AG04450 (cell line): ENCODE measurements around the gene ACIN1. TPM values are rescaled to one million over a fixed set of nuclear protein-coding genes. Genes with fewer than 3 reads are reported as not detected.

Experiments used
- CTCF ChIA-PET: fragments of 300-600, 350-600 bp; formaldehyde crosslinking; extraction: SDS; loops from one replicate; lab custom pipeline; 2022; ENCODE audit warnings: antibody characterized with exemption, inconsistent platforms; lab: Charles Lee
- POLR2A ChIA-PET: fragments of 350-600 bp; formaldehyde crosslinking; extraction: SDS; loops from one replicate; lab custom pipeline; 2021; ENCODE audit warnings: antibody characterized with exemption, inconsistent platforms; lab: Yijun Ruan, JAX
- DNase-seq: peaks from one replicate; pipeline ENCODE4 v3.0.0-alpha.2; 2011; ENCODE audit warnings: low read depth, low spot score
- H3K27ac ChIP-seq: one replicate; pipeline ENCODE4 v1.5.1; 2012; ENCODE audit warnings: low read depth, low read length, control low read depth
- H3K27me3 ChIP-seq: one replicate; pipeline ENCODE4 v1.6.0; 2012; ENCODE audit warnings: low read length; ENCODE audit not compliant: control insufficient read depth, insufficient read depth
- H3K4me3 ChIP-seq: 2 replicates; pipeline ENCODE4 v1.5.1; 2011; ENCODE audit warnings: mild to moderate bottlenecking, low read depth, low read length, control low read depth
- H3K9me3 ChIP-seq: 2 replicates; pipeline ENCODE4 v1.5.1; 2012; ENCODE audit warnings: low read length; ENCODE audit not compliant: control insufficient read depth, insufficient read depth
- polyA plus RNA-seq: library from polyadenylated mRNA; depleted of rRNA; stranded (reverse); fragments of >200 nt; gene quantifications from 2 replicates; pipeline ENCODE4 v1.2.3, GENCODE V29; 2011
- TF ChIP-seq, protein P1 (sequence below): IDR thresholded peaks from 2 replicates; pipeline ENCODE4 v1.5.1; 2011; ENCODE audit warnings: low read depth, low read length, control low read depth, inconsistent platforms

Gene ACIN1
- polyA plus RNA-seq, 1 experiment: 173 TPM

DNA sequence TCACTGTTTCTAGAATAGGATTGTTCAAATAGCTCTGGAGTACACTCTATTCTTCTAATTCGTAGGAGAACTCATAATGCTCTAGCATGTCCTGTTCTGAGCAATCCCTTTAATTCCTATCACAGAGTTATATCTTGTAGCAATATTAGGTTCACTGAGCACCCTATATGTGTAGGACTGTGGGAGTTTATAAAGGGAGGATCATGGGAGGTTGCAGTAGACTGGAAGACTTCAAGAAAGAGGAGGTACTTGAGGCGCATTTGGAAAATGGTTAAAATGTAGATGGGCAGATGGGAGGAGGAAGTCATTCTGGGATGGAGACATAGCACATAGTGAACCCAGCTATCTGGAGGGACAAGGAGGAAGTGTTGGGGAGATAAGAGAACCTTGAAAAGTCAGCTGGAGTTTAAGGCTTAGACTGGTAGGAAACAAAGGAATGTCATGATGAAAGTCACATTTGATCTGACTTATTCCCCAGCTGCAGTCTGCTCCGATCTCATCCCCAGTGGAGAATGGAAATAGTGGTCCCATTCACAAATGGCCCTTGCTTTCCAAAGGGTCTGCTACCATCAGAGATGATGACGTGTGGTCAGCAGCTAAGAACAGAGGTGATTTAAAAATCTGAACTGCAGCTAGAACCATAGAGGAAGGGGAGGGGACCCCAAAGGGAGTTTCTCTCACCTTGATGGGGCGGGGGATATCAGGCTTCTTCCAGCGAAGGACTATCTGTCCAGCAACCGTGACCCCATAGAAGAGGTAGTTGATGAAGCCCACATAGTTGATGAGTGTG is 34.2 kb upstream of the ACIN1 start:
- H3K4me3 ChIP-seq: no peak overlapping the region
- ChIA-PET POLR2A (no interaction called here), CTCF (interaction anchor here (1.0 to 3.7 kb wide), 3 partner anchors 8 to 61 kb away, joined by 4 to 35 read pairs (median 6); no protein-coding TSS in a partner anchor)
- no peak for DNase-seq
- TF ChIP-seq, protein P1, sequence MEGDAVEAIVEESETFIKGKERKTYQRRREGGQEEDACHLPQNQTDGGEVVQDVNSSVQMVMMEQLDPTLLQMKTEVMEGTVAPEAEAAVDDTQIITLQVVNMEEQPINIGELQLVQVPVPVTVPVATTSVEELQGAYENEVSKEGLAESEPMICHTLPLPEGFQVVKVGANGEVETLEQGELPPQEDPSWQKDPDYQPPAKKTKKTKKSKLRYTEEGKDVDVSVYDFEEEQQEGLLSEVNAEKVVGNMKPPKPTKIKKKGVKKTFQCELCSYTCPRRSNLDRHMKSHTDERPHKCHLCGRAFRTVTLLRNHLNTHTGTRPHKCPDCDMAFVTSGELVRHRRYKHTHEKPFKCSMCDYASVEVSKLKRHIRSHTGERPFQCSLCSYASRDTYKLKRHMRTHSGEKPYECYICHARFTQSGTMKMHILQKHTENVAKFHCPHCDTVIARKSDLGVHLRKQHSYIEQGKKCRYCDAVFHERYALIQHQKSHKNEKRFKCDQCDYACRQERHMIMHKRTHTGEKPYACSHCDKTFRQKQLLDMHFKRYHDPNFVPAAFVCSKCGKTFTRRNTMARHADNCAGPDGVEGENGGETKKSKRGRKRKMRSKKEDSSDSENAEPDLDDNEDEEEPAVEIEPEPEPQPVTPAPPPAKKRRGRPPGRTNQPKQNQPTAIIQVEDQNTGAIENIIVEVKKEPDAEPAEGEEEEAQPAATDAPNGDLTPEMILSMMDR: no peak
- peaks cover 12% of the 10 kb centered on the region for H3K27me3 ChIP-seq
- no peaks in the 10 kb centered on the region for H3K9me3 ChIP-seq
- no peak overlapping the region for H3K27ac ChIP-seq

- no peak overlapping the region for H3K27ac ChIP-seq
- DNase-seq: no peak
- ChIA-PET POLR2A (no interaction called here), CTCF (interaction anchor here (1.6 to 13.3 kb wide), 2 partner anchors 53 to 59 kb away, joined by 6 to 818 read pairs; partner anchors contain the start of gene SLC7A8)
- peaks cover 15% of the 10 kb centered on the region for H3K27me3 ChIP-seq
- no peak overlapping the region for H3K4me3 ChIP-seq
- TF ChIP-seq, protein P1: no peak
- H3K9me3 ChIP-seq: no peaks in the 10 kb centered on the region
Measured at GRCh38 chr14:23127861-23128260, 32.9 kb upstream of the ACIN1 start.

- ChIA-PET CTCF (interaction anchor here (0.6 to 13.3 kb wide), 2 partner anchors 54 to 242 kb away, joined by 4 to 818 read pairs; partner anchors contain the start of gene SLC7A8), POLR2A (no interaction called here)
- no peak overlapping the region for H3K4me3 ChIP-seq
- no peak for DNase-seq
- no peaks in the 10 kb centered on the region for H3K9me3 ChIP-seq
- peaks cover 15% of the 10 kb centered on the region for H3K27me3 ChIP-seq
- TF ChIP-seq, protein P1: no peak
- H3K27ac ChIP-seq: no peak overlapping the region
Measured at GRCh38 chr14:23126548-23127278, 31.8 kb upstream of the ACIN1 start.

GRCh38 chr14:23125933-23126524 is 31.1 kb upstream of the ACIN1 start:
- TF ChIP-seq, protein P1: no peak
- Histone ChIP-seq H3K4me3 (no peak overlapping the region), H3K27me3 (peaks cover 15% of the 10 kb centered on the region), H3K27ac (no peak overlapping the region), H3K9me3 (no peaks in the 10 kb centered on the region)
- CTCF ChIA-PET: interaction anchor here (1.2 to 13.3 kb wide), 2 partner anchors 55 to 175 kb away, joined by 3 to 818 read pairs; partner anchors contain the start of gene SLC7A8
- DNase-seq: no peak
- POLR2A ChIA-PET: no interaction called here
